HFFc6 (cell line): Measurements from ENCODE around the gene ALG11. TPM values are rescaled to one million over a fixed set of nuclear protein-coding genes. Genes with fewer than 3 reads are reported as not detected.

Source experiments
- DNase-seq: peaks from one replicate; pipeline ENCODE4 v3.0.0-alpha.2; 2018
- H3K27ac Mint-ChIP-seq: 2 replicates; pipeline ENCODE4 v1.8.0; 2020; ENCODE audit warnings: mild to moderate bottlenecking, mixed read lengths
- H3K27me3 Mint-ChIP-seq: 2 replicates; pipeline ENCODE4 v1.8.0; 2021; ENCODE audit warnings: mild to moderate bottlenecking, moderate library complexity, mixed read lengths; ENCODE audit not compliant: insufficient read depth
- H3K36me3 Mint-ChIP-seq: 2 replicates; pipeline ENCODE4 v1.8.0; 2021; ENCODE audit warnings: low read depth, mixed read lengths
- H3K4me1 Mint-ChIP-seq: 2 replicates; pipeline ENCODE4 v1.8.0; 2020; ENCODE audit warnings: low read depth, mixed read lengths
- H3K4me3 Mint-ChIP-seq: 2 replicates; pipeline ENCODE4 v1.8.0; 2020; ENCODE audit warnings: mild to moderate bottlenecking, moderate library complexity, mixed read lengths
- H3K9me3 Mint-ChIP-seq: 2 replicates; pipeline ENCODE4 v1.8.0; 2020; ENCODE audit warnings: mild to moderate bottlenecking, mixed read lengths
- total RNA-seq, 6 experiments: library from RNA; stranded (reverse); fragmentation: NEBNext Ultra II Directional; extraction: Animal tissue kit (Norgen Biotek cat#: 25700); gene quantifications; 2 replicates in 1 of 6; 3 replicates in 5 of 6; pipeline ENCODE4 v1.2.3, GENCODE V29; 2021
- TF ChIP-seq, protein P1 (sequence below): fragments of 200-600 bp; sonication (generic); IDR thresholded peaks from 2 replicates; pipeline ENCODE4 v1.5.0; 2021; ENCODE audit warnings: antibody characterized with exemption, mild to moderate bottlenecking

Gene ALG11
- total RNA-seq, 6 experiments from 2014 or later, result 37.1 to 45.2 (median 41.0) TPM

DNA sequence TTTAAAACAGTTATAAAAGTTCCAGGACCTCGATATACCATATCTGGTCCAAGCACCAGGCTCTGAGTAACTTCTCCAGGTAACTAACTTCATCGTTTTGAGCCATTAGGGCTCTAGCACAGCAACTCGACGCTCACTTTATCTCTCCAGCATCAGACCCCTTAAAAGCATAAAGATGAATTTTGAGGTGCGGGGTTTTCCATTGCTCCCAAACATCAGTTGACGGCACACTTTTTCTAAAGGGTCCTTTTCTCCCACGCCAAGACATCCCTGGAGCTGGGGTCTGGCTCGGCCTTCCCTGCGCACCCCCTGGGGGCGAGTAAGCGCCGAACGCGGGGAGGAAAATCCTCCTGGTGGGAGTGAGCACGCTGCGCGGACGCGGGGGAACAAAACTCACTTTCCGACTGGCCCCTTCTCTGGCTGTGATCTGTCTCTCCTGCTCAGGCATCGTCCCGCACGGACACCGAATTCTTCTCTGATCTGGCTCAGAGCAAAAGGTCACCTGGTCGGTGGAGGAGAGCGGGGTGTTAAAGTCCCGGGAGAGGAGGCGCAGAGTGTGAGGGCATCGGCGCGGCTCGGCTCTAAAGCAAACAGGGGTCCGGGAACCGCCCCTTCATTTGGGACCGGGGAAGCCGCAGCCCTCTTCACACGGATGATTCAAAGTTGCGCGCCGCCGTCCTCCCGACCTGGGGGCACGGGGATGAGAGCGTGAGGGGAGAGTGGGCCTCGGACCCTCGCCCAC lies 1.1 kb upstream of the ALG11 start, which contains the start of gene ATP7B:
ATP7B (minus strand) TSS at position 561 of the 742 bp plus-strand sequence; CDS start at position 448, 113 bp downstream.
- Mint-ChIP-seq H3K4me1 (peaks cover 9% of the 10 kb centered on the region), H3K36me3 (peaks cover 6% of the 10 kb centered on the region), H3K4me3 (peak within 1 kb of the TSS; percentile 100), H3K9me3 (no peaks in the 10 kb centered on the region), H3K27me3 (peaks cover 27% of the 10 kb centered on the region), H3K27ac (peak within 1 kb of the TSS; percentile 97)
- DNase-seq, result no peak
- TF ChIP-seq, protein P1, sequence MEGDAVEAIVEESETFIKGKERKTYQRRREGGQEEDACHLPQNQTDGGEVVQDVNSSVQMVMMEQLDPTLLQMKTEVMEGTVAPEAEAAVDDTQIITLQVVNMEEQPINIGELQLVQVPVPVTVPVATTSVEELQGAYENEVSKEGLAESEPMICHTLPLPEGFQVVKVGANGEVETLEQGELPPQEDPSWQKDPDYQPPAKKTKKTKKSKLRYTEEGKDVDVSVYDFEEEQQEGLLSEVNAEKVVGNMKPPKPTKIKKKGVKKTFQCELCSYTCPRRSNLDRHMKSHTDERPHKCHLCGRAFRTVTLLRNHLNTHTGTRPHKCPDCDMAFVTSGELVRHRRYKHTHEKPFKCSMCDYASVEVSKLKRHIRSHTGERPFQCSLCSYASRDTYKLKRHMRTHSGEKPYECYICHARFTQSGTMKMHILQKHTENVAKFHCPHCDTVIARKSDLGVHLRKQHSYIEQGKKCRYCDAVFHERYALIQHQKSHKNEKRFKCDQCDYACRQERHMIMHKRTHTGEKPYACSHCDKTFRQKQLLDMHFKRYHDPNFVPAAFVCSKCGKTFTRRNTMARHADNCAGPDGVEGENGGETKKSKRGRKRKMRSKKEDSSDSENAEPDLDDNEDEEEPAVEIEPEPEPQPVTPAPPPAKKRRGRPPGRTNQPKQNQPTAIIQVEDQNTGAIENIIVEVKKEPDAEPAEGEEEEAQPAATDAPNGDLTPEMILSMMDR, result peak; percentile 29; the same call in 1 of the 2 replicates

DNA sequence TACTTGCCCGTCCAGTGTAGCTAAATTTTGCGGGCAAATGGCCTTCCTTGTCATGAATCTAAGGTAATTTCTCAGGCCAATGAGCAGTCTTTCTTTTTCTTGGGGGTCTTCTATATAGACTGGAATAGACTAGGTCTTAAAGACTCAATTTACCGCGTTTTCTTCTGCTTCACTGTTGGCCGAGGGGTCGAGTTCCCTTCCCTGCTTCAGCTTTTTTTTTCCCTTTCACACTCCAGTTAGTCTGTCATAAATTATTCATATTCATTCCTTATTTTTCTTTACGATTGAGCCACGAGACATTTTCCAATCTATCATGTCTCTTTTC lies 276 bp downstream of the ALG11 start:
- no peaks in the 10 kb centered on the region for H3K9me3 Mint-ChIP-seq
- H3K27ac Mint-ChIP-seq, result peak overlapping the region; percentile 97
- H3K36me3 Mint-ChIP-seq, result peaks cover 11% of the 10 kb centered on the region
- H3K4me1 Mint-ChIP-seq, result peaks cover 9% of the 10 kb centered on the region
- TF ChIP-seq, protein P1, result no peak
- H3K27me3 Mint-ChIP-seq, result peaks cover 18% of the 10 kb centered on the region
- H3K4me3 Mint-ChIP-seq, result peak overlapping the region; percentile 100
- DNase-seq, result no peak

DNA sequence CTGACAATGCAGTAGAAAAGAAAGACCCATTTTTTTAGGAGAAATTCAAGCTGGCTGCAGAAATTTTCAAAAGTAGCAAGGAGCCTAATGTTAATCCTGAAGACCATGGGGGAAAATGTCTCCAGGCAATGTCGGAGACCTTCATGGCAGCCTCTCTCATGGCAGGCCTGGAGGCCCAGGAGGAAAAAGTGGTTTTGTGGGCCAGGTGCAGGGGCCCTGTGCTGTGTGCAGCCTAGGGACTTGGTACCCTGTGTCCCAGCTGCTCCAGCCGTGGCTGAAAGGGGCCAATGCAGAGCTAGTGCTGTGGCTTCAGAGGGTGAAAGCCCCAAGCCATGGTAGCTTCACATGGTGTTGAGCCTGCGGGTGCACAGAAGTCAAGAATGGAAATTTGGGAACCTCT lies 4.1 kb downstream of the ALG11 start:
- TF ChIP-seq, protein P1, result no peak
- H3K4me3 Mint-ChIP-seq, result no peak overlapping the region
- H3K27me3 Mint-ChIP-seq, result no peaks in the 10 kb centered on the region; the same call in 1 of the 2 replicates
- H3K9me3 Mint-ChIP-seq, result no peaks in the 10 kb centered on the region
- H3K36me3 Mint-ChIP-seq, result peaks cover 21% of the 10 kb centered on the region
- H3K27ac Mint-ChIP-seq, result no peak overlapping the region
- peaks cover 2% of the 10 kb centered on the region for H3K4me1 Mint-ChIP-seq
- DNase-seq, result no peak

DNA sequence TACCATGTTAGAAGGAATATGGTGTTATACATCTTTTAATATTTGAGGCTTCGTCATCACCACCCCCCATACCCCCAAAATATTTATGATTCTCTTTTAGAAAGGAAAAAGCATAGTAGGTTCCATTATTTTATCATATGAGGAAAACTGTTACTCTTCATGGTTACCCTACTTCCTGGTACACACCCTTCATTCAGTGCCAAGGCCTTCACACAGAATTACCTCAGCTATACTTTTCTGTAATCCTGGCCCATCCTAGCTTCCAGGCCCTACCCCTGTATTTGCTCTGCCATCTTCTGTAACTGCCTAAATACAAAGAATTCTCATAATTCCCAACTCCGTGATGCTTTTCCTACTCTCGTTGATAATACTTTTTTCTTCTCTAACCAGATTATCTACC lies 8.0 kb downstream of the ALG11 start:
- TF ChIP-seq, protein P1, result no peak

DNA sequence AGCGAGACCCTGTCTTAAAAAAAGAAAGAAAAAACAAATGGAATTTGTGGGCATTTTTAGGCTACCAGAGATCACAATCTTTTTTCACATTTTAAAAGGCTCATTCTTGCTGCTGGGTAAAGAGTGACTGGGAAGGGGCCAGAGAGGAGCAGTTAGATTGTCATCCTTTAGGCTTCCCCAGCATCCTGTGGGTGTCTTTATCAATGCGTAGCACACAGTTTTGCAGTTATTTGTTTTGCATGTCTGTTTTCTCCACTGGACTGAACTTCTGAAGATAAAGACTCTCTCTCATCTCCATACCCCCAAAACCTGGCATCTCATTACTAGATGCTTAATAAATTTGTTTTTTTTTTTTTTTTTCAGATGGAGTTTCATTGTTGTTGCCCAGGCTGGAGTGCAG lies 10.2 kb downstream of the ALG11 start:
- H3K9me3 Mint-ChIP-seq, result no peaks in the 10 kb centered on the region
- H3K27ac Mint-ChIP-seq, result no peak overlapping the region
- H3K36me3 Mint-ChIP-seq, result peaks cover 40% of the 10 kb centered on the region
- no peak overlapping the region for H3K4me3 Mint-ChIP-seq
- TF ChIP-seq, protein P1, result no peak
- H3K4me1 Mint-ChIP-seq, result no peaks in the 10 kb centered on the region
- no peak for DNase-seq
- no peaks in the 10 kb centered on the region for H3K27me3 Mint-ChIP-seq

More for the DNA sequence above, 8.0 kb downstream of the ALG11 start:
- no peaks in the 10 kb centered on the region; the same call in 1 of the 2 replicates for H3K27me3 Mint-ChIP-seq
- H3K36me3 Mint-ChIP-seq, result peaks cover 31% of the 10 kb centered on the region
- H3K27ac Mint-ChIP-seq, result no peak overlapping the region
- H3K9me3 Mint-ChIP-seq, result no peaks in the 10 kb centered on the region
- DNase-seq, result no peak
- no peak overlapping the region for H3K4me3 Mint-ChIP-seq
- no peaks in the 10 kb centered on the region for H3K4me1 Mint-ChIP-seq
